ENCODE data around the gene CEP104.

DNA sequence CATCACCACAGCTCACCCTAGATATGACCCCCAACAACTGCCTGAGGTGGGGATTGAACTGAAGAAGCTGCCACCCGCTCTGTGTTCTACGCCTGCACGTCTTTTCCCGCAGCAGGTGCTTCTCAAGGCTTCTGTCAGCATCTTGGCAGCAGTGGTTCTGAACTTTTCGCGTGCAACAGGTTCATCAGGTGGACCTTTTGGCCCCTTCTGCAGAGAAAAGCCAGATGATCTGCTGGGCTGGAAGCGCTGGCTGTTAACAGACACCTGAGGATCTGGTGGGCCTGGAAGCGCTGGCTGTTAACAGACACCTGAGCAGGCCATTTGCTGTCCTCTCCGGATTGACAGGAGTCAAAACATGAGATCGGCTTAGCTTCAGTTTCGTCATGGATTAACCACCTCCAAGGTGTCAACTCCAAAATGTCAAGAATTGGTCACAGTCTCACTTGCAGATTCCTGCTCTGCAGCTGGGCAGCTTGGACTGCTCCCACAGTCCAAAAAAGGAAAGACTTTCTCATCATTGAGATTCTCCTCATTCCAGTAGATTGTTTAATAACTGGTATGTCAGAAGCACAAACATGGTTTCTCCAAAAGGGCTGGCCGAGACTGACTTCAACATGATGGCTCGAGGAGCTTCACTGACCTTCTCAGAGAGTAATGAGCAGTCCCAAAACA lies 38.4 kb upstream of the CEP104 start:
- TF ChIP-seq, protein P1, sequence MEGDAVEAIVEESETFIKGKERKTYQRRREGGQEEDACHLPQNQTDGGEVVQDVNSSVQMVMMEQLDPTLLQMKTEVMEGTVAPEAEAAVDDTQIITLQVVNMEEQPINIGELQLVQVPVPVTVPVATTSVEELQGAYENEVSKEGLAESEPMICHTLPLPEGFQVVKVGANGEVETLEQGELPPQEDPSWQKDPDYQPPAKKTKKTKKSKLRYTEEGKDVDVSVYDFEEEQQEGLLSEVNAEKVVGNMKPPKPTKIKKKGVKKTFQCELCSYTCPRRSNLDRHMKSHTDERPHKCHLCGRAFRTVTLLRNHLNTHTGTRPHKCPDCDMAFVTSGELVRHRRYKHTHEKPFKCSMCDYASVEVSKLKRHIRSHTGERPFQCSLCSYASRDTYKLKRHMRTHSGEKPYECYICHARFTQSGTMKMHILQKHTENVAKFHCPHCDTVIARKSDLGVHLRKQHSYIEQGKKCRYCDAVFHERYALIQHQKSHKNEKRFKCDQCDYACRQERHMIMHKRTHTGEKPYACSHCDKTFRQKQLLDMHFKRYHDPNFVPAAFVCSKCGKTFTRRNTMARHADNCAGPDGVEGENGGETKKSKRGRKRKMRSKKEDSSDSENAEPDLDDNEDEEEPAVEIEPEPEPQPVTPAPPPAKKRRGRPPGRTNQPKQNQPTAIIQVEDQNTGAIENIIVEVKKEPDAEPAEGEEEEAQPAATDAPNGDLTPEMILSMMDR (IDR thresholded peaks at IDR 0.05): no peak
- no peak for TF ChIP-seq POLR2AphosphoS5 (IDR thresholded peaks at IDR 0.05)
